Dedifferentiated amniotic fluid mesenchymal stem cell (primary cell): Measurements from ENCODE around the gene KIF12.

Experiments
- DNase-seq: peaks from one replicate; pipeline ENCODE4 v3.0.0-alpha.2; 2016; ENCODE audit errors: extremely low spot score

KIF12 gene

GRCh38 chr9:114105236-114105635 is 6.1 kb upstream of the KIF12 start:
- no peak for DNase-seq

- no peak for DNase-seq
These were observed 3.4 kb upstream of the KIF12 start for GRCh38 chr9:114102484-114102883.

- no peak for DNase-seq
These were observed 1.4 kb upstream of the KIF12 start for GRCh38 chr9:114100536-114100935.

GRCh38 chr9:114099669-114100270 is 678 bp upstream of the KIF12 start:
- no peak for DNase-seq

- DNase-seq = no peak
These were observed 814 bp downstream of the KIF12 start for GRCh38 chr9:114098021-114098935.

GRCh38 chr9:114097613-114098020 is 1.5 kb downstream of the KIF12 start:
- no peak for DNase-seq

GRCh38 chr9:114096866-114097612 is 2.1 kb downstream of the KIF12 start:
- no peak for DNase-seq

- DNase-seq = no peak
These were observed 3.0 kb downstream of the KIF12 start for GRCh38 chr9:114096041-114096511.

GRCh38 chr9:114094971-114095370 is 4.1 kb downstream of the KIF12 start:
- DNase-seq = no peak

- DNase-seq = no peak
These were observed 5.2 kb downstream of the KIF12 start for GRCh38 chr9:114093761-114094505.

- no peak for DNase-seq
These were observed 6.0 kb downstream of the KIF12 start for GRCh38 chr9:114093031-114093471.

GRCh38 chr9:114092336-114092735 is 6.8 kb downstream of the KIF12 start:
- DNase-seq = no peak

GRCh38 chr9:114091711-114092110 is 7.4 kb downstream of the KIF12 start:
- DNase-seq = no peak

- no peak for DNase-seq
These were observed 8.3 kb downstream of the KIF12 start for GRCh38 chr9:114090798-114091197.

GRCh38 chr9:114089206-114089840 is 9.8 kb downstream of the KIF12 start:
- no peak for DNase-seq

- DNase-seq = no peak
These were observed 10.4 kb downstream of the KIF12 start for GRCh38 chr9:114088571-114089170.

GRCh38 chr9:114087721-114088120 is 11.4 kb downstream of the KIF12 start:
- no peak for DNase-seq

GRCh38 chr9:114086607-114087006 is 12.5 kb downstream of the KIF12 start:
- DNase-seq = no peak

- no peak for DNase-seq
These were observed 13.1 kb downstream of the KIF12 start for GRCh38 chr9:114086009-114086408.

GRCh38 chr9:114085387-114085789 is 13.7 kb downstream of the KIF12 start:
- no peak for DNase-seq
